IPS-NIHi7 (cell line): ENCODE results near the gene CES2.
"Not testable (repeated sequence)": the region's sequence is repeated elsewhere in the genome, so short reads cannot be mapped to it uniquely, and the experiment has no call there.

Source experiments
- DNase-seq: peaks from one replicate; pipeline ENCODE4 v3.0.0; 2012; ENCODE audit warnings: mixed read lengths; ENCODE audit errors: extremely low spot score

The CES2 gene

GRCh38 chr16:66935314-66936011, at the start of gene CES2:
CES2 (plus strand) TSS chr16:66935516; CDS start chr16:66935636, 120 bp downstream.
- DNase-seq, result no peak

GRCh38 chr16:66886321-66886720, 49.0 kb upstream of the CES2 start:
- no peak for DNase-seq

DNA sequence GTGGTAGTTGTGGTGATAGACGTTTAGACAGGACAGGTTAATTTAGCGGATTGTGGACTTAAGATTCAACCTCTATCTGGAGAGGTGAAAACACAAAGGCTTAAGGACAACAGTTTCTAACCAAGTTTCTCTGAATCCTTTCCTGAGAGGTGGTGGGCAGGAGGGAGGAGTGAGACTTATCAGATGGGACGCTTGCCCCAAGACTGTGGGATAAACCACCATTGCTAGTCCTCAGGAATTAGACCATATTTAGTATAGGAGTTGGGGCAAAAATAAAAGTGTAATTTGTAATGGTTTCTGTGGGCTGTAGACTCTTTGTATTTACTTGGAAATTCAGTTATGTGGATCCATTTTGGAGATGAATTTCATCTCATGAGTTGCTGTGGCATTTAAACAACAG, 48.4 kb upstream of the CES2 start:
- DNase-seq, result no peak

DNA sequence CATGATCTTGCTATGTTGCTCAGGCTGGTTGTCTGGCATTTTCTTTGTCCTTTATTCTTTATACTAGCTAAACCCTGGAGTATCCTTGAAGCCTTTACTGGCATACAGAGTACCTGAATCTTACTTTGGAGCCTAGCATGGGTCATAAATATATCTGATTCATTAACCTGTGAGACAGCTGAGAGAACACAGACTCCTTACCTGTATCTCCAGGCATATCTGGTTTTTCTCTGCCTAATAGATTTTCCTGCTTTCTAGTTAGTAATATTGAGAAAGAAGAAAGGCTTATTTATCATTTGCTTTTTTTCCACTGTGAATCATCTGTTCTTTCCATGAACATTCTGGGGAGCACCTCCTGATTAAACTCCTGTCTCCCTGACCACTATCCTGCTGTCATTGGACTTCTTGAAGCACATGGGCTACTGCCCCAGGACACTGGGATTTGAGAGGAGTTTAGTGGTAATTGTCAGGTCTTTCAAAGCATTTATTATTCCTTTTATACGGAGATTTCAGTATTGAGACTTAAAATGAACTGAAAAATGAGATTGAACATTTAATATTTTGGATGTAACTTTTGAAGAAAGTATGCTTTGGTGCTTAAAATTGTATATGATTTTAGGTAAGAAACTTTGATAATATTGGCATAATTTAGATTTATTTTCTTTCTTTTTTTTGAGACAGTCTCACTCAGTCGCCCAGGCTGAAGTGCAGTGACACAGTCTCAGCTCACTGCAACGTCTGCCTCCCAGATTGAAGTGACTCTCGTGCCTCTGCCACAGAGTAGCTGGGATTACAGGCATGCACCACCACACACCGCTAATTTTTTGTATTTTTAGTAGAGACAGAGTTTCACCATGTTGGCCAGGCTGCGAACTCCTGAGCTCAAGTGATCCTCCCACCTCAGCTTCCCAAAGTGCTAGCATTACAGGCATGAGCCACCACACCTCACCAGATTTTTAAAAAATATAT, 46.4 kb upstream of the CES2 start:
- no peak for DNase-seq

DNA sequence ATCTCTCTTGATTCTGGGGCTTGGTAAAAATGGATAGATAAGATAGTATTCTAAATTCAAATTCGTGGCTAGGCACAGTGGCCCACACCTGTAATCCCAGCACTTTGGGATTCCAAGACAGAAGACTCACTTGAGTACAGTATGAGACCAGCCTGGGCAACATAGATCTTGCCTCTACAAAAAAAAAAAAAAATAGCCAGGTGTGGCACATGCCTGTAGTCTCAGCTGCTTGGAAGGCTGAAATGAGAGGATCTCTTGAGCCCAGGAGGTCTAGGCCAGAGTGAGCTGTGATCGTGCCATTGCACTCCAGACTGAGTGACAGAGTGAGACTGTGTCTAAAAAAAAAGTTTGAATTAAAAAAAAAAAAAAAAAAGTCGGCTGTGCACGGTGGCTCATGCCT, 45.7 kb upstream of the CES2 start:
- DNase-seq, result no peak

- no peak for DNase-seq
Measured at GRCh38 chr16:66890799-66891198, 44.5 kb upstream of the CES2 start.

- DNase-seq, result no peak
Measured at GRCh38 chr16:66891360-66891759, 44.0 kb upstream of the CES2 start.

GRCh38 chr16:66891797-66892196, 43.5 kb upstream of the CES2 start:
- DNase-seq, result no peak

GRCh38 chr16:66894055-66894454, 41.3 kb upstream of the CES2 start:
- no peak for DNase-seq

- DNase-seq, result peak; percentile 76
Measured at GRCh38 chr16:66894948-66895688, 40.2 kb upstream of the CES2 start.

GRCh38 chr16:66895689-66895979, 39.7 kb upstream of the CES2 start:
- no peak for DNase-seq

GRCh38 chr16:66895999-66896398, 39.3 kb upstream of the CES2 start:
- no peak for DNase-seq

DNA sequence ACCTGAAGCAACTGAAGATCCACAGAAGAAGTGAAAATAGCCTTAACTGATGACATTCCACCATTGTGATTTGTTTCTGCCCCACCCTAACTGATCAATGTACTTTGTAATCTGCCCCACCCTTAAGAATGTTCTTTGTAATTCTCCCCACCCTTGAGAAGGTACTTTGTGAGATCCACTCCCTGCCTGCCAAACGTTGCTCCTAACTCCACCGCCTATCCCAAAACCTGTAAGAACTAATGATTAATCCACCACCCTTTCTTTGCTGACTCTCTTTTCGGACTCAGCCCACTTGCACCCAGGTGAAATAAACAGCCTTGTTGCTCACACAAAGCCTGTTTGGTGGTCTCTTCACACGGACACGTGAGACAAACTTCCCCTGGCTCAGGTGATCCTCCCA, 38.6 kb upstream of the CES2 start:
- DNase-seq, result not testable (repeated sequence)

DNA sequence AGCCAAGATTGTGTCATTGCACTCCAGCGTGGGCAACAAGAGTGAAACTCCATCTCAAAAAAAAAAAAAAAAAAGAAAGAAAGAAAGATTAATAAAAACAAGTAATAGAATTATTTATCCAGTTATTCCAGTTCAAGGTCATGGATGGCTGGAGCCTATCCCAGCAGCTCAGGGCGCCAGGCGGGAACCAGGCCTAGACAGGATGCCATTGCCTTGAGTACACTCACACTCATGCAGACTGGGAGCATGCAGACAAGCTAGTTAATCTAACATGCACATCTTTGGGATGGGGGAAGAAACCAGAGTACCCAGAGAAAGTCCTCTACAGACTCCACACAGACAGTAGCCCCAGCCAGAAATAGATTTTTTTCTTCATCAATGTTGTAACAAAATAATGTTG, 37.1 kb upstream of the CES2 start:
- no peak for DNase-seq

DNA sequence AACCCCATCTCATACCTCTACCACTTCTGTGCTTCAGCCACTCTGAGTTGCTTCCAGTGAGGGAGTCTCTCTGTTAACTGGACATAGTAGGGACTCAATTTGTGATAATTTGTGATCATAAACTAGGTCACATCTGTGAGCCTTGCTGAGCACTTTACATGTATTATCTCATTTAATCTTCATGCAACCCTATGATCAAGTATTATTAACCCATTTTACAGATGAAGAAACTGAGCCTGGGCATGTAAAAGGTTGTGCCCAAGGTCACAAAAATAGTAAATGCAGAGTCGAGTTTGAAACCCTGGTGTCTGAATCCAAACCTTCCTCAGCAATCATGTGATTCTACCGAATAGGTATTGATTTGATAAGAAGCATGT, 36.4 kb upstream of the CES2 start:
- DNase-seq, result no peak

DNA sequence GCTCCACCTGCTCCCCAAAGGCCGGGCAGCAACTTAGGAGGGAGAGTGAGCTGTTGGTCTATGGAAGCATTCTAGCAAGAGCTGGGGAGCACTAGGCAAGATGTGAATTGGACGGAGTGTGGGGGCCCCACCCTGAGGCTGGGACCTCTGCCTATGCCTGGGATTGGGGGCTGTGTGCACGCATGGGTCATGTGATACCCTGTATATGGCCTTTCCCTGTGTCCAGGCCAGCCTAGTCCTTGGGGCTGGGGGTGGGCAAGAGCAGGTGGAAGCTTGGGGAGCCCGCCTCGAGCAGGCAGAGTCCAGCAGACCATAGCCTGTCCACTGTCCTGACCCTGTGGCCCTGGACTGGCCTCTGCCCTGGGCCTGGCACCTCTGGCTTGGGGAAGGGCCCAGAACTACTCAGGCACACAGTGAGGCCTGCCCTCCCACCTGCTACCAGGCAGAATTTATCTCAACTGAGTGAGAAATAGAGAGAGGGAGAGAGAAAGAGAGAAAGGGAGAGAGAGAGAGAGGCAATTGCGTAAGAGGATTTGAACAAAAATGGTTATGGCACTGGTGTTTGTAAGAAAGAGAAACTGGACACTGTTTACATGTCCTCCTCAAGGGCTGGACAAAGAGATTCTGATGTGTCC, 35.9 kb upstream of the CES2 start:
- no peak for DNase-seq

- peak; percentile 56 for DNase-seq
Measured at GRCh38 chr16:66899945-66900710, 35.2 kb upstream of the CES2 start.

DNA sequence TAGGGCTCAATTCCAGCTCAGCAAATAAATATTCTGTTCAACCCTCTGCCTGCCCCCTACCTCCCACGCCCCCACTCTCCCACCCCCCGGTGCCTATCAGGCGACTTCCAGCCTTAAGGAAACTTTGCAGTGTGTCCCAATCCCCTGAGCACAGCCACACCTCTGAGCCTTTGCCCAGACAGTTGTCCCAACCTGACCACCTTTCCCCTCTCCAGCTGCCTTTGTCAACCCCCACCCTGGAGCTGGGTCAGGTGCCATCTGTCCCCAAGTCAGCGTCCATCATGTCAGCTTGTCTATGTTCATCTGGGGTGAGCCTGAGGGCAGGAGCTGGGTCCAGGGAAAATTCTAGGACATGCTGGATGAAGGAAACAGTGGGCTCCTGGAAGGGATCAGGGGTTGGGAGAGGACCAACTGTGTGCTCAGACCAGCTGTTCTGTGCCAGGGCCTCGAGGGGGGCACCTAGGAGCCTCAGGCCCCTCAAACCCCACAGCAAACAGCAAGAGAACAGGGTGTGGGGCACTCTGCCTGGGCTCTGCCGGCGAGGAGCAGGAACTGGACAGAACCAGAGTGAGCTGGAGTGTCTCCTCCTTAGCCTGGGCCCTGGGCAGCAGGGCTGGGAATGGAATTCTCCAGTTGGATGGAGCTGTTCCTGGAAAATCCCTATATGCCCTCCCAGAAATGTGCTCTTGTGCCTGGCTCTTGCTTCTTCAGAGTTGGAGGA, 34.4 kb upstream of the CES2 start:
- no peak for DNase-seq

GRCh38 chr16:66901626-66902025, 33.7 kb upstream of the CES2 start:
- no peak for DNase-seq
